ENCODE results near the gene SRPK2.

Gene SRPK2

DNA sequence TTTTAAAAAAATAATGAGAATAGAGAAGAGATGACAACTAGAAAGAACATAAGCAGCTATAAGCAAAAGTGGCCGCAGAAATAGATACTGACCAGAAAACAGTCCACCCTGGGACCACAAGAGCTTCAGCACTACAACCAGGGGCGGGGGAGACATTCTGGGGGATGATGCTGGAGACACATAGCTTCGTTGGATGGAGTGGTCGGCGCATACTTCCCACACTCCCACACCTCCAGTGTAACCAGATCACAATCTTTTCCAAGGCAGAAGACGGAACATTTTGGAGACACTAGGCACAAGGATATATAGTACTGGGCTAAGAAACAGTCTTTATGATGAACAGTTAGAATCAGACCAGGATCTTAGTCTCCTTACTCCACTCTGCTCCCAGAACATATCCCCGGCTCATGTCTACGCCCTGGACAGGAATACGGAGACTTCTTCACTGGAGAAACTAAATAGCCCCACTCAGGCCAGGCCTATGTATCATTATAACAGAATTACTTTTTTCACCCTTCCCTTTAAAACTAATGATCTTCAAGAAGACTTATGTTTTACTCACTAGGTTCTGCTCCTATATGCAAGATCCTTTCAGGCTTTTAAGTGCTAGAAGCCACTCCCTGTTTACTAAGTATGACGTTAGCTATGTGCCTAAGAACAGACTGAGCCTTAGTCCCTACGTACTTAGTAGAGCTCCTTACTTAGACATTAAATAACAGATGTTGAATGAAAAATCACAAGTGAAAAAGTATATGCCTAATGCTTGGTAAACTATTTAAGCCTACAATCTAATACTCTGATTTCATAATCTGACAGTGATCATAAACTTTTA is 169.6 kb downstream of the SRPK2 start:
- Mint-ChIP-seq H3K4me1 (peaks cover 35% of the 10 kb centered on the region), H3K9me3 (no peaks in the 10 kb centered on the region), H3K27ac (no peak overlapping the region), H3K4me3 (no peak overlapping the region), H3K27me3 (no peaks in the 10 kb centered on the region)
- ATAC-seq, result no peak
- no peak for DNase-seq

DNA sequence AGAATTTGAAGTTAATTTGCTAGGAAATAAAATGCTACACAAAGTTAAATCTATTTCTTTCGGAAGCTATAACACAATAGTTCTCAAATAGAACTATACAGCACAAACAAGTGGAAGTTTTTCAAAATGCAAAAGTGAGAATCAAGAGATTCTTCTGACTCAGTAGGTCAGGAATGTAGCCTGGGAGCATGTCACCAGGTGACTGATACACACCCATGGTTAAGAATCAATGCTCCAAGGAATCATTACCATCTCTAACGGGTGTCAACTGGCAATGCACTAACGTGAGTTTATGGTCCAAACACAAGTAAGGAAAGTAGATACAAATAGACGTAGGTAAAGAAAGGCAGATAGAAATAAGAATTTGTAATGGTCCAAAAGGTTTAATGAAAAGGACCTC is 170.5 kb downstream of the SRPK2 start:
- Mint-ChIP-seq H3K4me3 (no peak overlapping the region), H3K27ac (no peak overlapping the region), H3K27me3 (no peaks in the 10 kb centered on the region), H3K9me3 (no peaks in the 10 kb centered on the region), H3K4me1 (peaks cover 38% of the 10 kb centered on the region)
- ATAC-seq, result no peak
- no peak for DNase-seq

DNA sequence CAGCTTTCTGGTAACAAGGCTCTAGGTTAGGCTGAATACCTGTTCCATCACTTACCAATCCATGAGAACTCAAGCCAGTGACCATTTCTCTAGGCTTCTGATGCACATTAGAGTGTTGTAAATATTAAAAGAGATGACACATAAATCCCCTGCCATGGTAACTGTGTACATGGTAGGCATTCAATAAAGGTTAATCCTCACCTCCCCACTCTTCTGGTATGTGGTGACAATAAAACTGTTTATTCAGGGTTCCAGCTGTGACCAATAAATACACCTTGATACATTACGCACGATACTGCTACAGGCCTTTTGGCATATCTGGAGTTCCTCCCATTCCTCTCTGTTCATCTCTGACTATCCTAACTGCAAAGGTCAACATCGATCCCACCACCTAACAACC is 171.9 kb downstream of the SRPK2 start:
- H3K4me1 Mint-ChIP-seq, result peaks cover 45% of the 10 kb centered on the region
- H3K27me3 Mint-ChIP-seq, result no peaks in the 10 kb centered on the region
- peaks cover 0 to 7% of the 10 kb centered on the region in 2 donors for H3K9me3 Mint-ChIP-seq
- H3K27ac Mint-ChIP-seq, result peak overlapping the region in 1 of 2 donors; percentile 10
- DNase-seq, result no peak
- no peak for ATAC-seq
- no peak overlapping the region for H3K4me3 Mint-ChIP-seq

DNA sequence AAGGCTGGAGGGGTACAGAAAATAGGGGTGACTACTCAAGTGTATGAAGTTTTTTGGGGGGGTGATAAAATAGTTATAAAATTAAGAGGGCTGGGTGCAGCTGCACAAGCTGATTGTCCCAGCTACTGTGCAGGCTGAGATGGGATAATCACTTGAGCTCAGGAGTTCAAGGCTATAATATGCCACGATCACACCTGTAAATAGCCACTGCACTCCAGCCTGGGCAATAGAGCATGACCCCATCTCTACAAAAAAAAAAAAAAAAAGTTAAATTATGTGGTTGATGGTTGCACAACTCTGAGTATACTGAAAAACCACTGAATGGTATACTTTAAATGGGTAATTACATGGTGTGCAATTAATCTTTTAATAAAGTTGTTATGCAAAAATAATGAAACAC is 172.9 kb downstream of the SRPK2 start:
- no peak for DNase-seq

DNA sequence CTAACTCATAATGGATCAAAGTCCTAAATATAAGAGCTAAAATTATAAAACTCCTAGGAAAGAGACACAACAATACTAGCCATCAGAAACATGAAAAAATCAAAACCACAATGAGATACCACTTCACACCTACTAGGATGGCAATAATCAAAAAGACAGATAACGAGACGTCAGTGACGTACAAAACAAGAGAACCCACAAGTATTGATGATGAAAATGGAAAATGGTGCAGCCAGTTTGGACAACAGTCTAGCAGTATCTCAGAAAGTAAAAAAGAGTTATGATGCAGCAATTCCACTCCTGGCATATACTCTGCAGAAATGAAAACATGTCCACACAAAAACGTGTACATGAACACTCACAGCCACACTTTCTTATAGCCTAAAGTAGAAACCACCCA is 173.5 kb downstream of the SRPK2 start:
- H3K27ac Mint-ChIP-seq, result no peak overlapping the region
- DNase-seq, result no peak
- no peak for ATAC-seq
- H3K27me3 Mint-ChIP-seq, result no peaks in the 10 kb centered on the region
- peaks cover 54% of the 10 kb centered on the region for H3K4me1 Mint-ChIP-seq
- peaks cover 4 to 14% of the 10 kb centered on the region in 2 donors for H3K9me3 Mint-ChIP-seq
- H3K4me3 Mint-ChIP-seq, result no peak overlapping the region

More for the DNA sequence above, 172.9 kb downstream of the SRPK2 start:
- Mint-ChIP-seq H3K4me1 (peaks cover 48% of the 10 kb centered on the region), H3K4me3 (no peak overlapping the region), H3K9me3 (peaks cover 4 to 14% of the 10 kb centered on the region in 2 donors), H3K27me3 (no peaks in the 10 kb centered on the region), H3K27ac (no peak overlapping the region)
- ATAC-seq, result no peak

DNA sequence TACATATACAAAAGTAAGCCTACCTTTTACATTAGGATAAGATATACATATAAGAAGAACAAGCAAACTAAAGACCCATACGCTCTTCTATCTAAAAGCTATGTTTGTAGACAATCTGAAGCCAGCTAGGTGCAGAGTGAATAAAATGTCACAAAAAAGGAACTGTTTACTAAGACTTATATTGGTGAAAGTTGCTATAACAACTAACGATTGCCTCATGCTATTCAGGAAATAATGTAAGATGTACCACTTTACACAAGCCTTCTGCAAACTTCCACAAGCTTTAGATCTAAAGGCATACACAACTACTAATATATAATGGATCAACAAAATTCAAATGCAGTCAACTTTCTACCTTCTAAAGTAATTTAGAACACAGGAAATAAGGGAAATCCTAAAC is 175.1 kb downstream of the SRPK2 start:
- no peaks in the 10 kb centered on the region for H3K27me3 Mint-ChIP-seq
- H3K27ac Mint-ChIP-seq, result no peak overlapping the region
- peaks cover 67% of the 10 kb centered on the region for H3K4me1 Mint-ChIP-seq
- H3K4me3 Mint-ChIP-seq, result no peak overlapping the region
- DNase-seq (no peak), ATAC-seq (no peak)
- peaks cover 4 to 14% of the 10 kb centered on the region in 2 donors for H3K9me3 Mint-ChIP-seq

DNA sequence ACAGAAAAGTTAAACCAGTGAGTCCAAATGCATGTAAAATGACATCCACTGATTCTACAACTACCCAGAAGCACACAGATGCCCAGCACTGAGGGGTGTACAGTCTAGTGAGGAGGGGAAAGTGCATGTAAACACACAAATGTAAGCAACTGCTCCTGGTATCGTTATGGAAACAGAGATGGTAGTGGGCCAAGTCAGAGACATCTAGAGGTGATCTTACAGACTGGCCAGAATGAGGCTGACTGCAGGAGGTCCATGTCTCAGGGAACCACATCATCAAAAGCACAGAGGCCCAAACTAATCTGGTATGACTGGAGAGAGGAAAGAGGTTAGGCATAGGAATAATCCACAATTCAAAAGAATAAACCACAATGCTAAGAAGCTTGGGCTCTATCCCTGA is 176.5 kb downstream of the SRPK2 start:
- ATAC-seq, result no peak
- H3K4me1 Mint-ChIP-seq, result peaks cover 75% of the 10 kb centered on the region
- no peaks in the 10 kb centered on the region for H3K27me3 Mint-ChIP-seq
- H3K9me3 Mint-ChIP-seq, result peaks cover 4 to 14% of the 10 kb centered on the region in 2 donors
- no peak overlapping the region for H3K27ac Mint-ChIP-seq
- H3K4me3 Mint-ChIP-seq, result no peak overlapping the region
- DNase-seq, result no peak

DNA sequence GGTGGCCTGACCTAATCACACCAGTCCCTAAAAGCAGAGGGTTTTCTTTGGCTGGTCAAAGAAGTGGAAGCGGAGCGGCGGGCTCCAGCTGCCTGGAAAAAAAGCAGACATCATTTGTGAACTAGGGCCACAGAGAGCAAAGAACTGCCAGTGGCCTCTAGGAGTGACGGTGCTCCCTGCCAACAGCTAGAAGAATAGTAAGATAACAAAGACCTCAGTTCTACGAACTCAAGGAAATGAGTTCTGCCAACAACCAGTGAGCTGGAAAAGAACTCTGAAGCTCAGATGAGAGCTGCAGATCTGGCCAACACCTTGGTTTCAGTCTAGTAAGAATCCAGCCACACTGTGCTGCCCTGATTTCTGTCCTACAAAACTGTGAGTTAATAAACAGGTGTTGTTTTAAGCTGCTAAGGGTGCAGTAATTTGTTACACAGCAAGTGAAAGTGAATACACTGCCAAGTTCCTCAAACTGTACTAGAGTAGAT is 178.0 kb downstream of the SRPK2 start:
- Mint-ChIP-seq H3K9me3 (peaks cover 4 to 14% of the 10 kb centered on the region in 2 donors), H3K4me3 (peak overlapping the region; percentile 37 to 49), H3K27me3 (no peaks in the 10 kb centered on the region), H3K4me1 (peaks cover 88% of the 10 kb centered on the region), H3K27ac (peak overlapping the region in 1 of 2 donors; percentile 9)
- ATAC-seq (peak; percentile 43), DNase-seq (no peak)

DNA sequence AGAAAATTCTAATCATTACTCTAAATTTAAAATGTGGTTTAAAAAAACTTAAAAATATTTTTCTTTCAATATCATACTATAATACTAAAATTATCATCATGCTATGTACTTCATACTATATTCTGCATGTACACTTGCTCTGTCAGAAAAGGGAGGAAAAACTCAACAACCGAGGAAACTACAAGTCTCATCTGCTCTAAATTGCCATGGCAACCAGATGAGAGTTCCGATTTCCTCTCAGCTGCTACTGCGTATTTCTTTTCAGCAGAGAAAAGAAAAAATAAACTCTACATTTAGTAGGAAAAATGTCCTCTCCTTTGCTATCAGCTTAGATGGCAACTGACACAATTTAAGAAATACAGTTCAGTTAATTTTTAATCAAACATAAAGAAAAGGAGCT is 178.9 kb downstream of the SRPK2 start:
- ATAC-seq (no peak), DNase-seq (no peak)
- H3K4me1 Mint-ChIP-seq, result peaks cover 88% of the 10 kb centered on the region
- H3K9me3 Mint-ChIP-seq, result peaks cover 4 to 14% of the 10 kb centered on the region in 2 donors
- no peak overlapping the region for H3K4me3 Mint-ChIP-seq
- no peaks in the 10 kb centered on the region for H3K27me3 Mint-ChIP-seq
- H3K27ac Mint-ChIP-seq, result no peak overlapping the region

DNA sequence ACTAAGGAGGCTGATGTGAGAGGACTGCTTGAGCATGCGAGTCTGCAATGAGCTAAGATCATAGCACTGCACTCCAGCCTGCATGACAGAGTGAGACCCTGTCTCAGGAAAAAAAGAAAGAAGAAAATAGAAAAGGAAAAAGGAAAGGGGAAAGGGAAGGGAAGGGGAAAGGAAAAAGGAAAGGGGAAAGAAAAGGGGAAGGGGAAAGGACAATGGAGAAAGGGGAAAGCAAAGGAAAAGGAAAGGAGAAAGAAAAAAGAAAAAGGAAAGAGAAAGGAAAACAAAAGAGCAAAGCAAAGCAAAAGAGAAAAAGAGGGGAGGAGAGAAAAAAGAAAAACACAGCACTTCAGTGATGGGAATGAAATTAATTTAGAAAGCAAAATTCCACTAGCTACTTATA is 179.3 kb downstream of the SRPK2 start:
- Mint-ChIP-seq H3K4me1 (peaks cover 89% of the 10 kb centered on the region), H3K9me3 (peaks cover 4 to 14% of the 10 kb centered on the region in 2 donors), H3K4me3 (peak overlapping the region; percentile 32 to 65), H3K27me3 (no peaks in the 10 kb centered on the region), H3K27ac (peak overlapping the region in 1 of 2 donors; percentile 55)
- no peak for DNase-seq
- no peak for ATAC-seq

DNA sequence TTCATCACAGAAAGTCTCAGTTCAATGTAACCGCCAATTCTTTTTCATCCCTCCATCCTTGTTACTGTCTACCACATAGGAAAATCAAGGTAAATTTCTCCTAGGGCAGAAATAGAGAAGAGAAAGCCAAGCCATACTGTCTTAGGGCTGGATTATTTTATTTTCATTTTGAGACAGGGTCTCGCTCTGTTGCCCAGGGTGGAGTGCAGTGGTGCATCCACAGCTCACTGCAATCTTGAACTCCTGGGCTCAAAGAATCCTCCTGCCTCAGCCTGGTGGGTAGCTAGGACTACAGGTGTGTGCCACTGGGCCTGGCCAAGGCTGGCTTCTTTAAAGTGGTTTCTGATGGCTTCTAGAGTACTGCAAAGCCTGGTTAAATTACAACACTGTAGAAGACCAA is 181.7 kb downstream of the SRPK2 start:
- no peak overlapping the region for H3K27ac Mint-ChIP-seq
- H3K27me3 Mint-ChIP-seq, result no peaks in the 10 kb centered on the region
- peaks cover 72% of the 10 kb centered on the region for H3K4me1 Mint-ChIP-seq
- peaks cover 4 to 8% of the 10 kb centered on the region in 2 donors for H3K9me3 Mint-ChIP-seq
- DNase-seq (no peak), ATAC-seq (no peak)
- H3K4me3 Mint-ChIP-seq, result no peak overlapping the region

DNA sequence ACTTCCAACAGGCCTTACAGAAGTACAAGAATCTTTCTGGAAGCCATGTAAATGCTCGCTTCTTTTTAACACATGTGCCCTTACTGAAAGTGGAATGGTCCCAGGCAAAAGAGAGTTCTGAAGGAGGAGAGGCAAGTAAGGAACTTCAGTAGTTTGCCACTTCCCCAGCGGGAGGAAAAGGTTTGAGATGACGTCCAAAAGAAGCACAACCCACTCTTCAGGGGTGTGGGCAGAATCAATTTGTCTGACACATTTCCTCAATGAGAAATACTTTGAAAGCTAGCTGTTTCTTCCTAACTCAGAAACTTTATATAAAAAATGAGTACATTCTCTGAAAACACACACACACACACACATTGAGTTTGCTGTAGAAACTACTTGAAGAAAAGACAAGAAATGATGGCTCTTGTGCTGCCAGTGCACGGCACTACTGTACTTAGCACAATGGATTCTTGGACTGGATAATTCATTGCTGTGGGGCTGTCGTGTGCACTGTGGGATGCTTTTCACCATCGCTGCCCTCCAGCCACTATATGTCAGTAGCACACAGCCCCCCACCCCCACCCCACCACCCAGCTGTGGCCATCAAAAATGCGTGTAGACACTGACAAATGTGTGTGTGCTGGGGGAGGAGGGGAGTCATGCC is 183.0 kb downstream of the SRPK2 start:
- DNase-seq, result peak in 1 of 2 donors; percentile 26
- peaks cover 62% of the 10 kb centered on the region for H3K4me1 Mint-ChIP-seq
- H3K27me3 Mint-ChIP-seq, result no peaks in the 10 kb centered on the region
- no peaks in the 10 kb centered on the region for H3K9me3 Mint-ChIP-seq
- peak; percentile 81 for ATAC-seq
- H3K4me3 Mint-ChIP-seq, result peak overlapping the region; percentile 42 to 54
- peak overlapping the region in 1 of 2 donors; percentile 72 for H3K27ac Mint-ChIP-seq

DNA sequence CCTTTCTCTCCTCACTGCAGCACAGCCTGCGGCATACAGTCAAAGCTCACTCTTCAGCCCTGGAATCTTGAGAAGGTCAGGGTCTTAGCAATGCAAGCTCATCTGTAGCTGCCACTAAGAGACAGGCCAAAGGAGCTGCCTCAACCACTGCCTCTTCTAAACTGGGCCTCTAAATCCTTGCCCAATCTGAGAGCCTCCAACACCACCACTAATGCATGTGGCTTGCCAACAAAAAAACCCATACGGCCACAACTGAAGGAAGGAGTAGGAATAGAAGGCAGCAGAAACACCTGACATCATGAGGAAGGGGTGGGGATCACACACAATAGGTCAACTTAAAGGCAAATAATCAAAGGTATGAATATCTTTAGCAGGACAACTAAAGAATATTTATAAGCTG is 183.8 kb downstream of the SRPK2 start:
- H3K27ac Mint-ChIP-seq, result no peak overlapping the region
- no peaks in the 10 kb centered on the region for H3K9me3 Mint-ChIP-seq
- no peaks in the 10 kb centered on the region for H3K27me3 Mint-ChIP-seq
- H3K4me3 Mint-ChIP-seq, result no peak overlapping the region
- DNase-seq (peak in 1 of 2 donors; percentile 26), ATAC-seq (peak; percentile 63)
- peaks cover 55% of the 10 kb centered on the region for H3K4me1 Mint-ChIP-seq

DNA sequence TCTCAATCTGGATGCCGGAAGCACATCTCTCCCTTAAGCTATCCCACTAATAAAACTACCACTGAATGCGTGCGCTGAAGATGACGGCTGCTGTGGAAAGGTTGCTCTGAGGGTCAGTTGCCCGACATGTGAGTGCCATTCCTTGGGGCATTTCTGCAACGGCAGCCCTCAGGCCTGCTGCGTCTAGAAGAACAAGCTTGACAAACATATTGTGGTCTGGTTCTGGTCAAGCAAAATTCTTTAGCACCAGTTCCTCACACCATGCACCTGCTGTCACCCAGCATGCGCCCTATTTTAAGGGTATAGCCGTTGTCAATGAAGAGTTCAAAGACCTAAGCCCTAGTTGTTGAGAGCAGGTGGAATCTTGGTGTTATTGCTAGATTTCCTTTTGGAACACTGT is 184.2 kb downstream of the SRPK2 start:
- H3K9me3 Mint-ChIP-seq, result no peaks in the 10 kb centered on the region
- DNase-seq, result no peak
- no peak overlapping the region for H3K27ac Mint-ChIP-seq
- H3K27me3 Mint-ChIP-seq, result no peaks in the 10 kb centered on the region
- H3K4me1 Mint-ChIP-seq, result peaks cover 51% of the 10 kb centered on the region
- ATAC-seq, result no peak
- no peak overlapping the region for H3K4me3 Mint-ChIP-seq

DNA sequence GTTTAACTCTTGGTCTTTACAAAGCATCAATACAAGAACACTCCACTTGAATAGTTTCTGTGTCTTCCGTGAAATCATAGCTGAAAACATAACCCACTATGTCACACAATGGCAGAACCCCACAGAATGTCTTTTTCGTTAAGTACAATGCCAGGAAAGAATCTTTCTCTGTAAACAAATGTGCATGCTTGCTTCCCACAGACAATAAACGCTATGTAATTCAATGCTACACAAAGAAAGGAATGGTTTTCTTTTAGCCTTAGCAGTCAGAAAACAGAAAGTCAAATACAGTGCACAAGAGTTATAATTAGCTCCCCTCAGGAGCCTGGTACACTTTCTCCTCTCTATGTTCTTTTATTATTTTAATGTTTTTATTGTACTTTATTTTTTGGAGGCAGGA is 186.1 kb downstream of the SRPK2 start:
- H3K4me1 Mint-ChIP-seq, result peaks cover 45% of the 10 kb centered on the region
- no peak overlapping the region for H3K27ac Mint-ChIP-seq
- ATAC-seq (no peak), DNase-seq (no peak)
- H3K27me3 Mint-ChIP-seq, result no peaks in the 10 kb centered on the region
- no peak overlapping the region for H3K4me3 Mint-ChIP-seq
- H3K9me3 Mint-ChIP-seq, result no peaks in the 10 kb centered on the region

DNA sequence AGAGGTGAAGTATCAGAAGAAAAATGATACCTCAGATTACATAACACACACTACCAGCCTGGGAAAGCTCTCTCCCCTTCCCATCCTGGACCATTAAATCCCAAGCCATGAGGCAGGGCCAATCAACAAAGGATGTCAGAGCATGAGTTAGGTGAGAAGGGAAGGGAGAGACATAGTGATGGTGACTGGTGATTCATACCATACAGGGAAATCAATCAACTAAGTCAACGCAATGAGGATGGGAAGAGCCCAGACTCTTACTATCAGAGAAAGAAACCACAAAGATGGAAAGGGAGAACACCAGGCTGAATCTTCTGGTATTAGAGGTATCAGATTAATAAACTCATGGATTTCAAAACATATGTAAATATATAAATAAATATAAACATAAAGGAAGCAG is 189.3 kb downstream of the SRPK2 start:
- peaks cover 12% of the 10 kb centered on the region for H3K4me1 Mint-ChIP-seq
- no peak overlapping the region for H3K4me3 Mint-ChIP-seq
- H3K27ac Mint-ChIP-seq, result peak overlapping the region in 1 of 2 donors; percentile 85
- H3K27me3 Mint-ChIP-seq, result no peaks in the 10 kb centered on the region
- H3K9me3 Mint-ChIP-seq, result no peaks in the 10 kb centered on the region
- ATAC-seq (no peak), DNase-seq (no peak)

All from stimulated activated naive CD8-positive, alpha-beta T cell treated with anti-CD3 and anti-CD28 coated beads, Interleukin-15, amount 100 ng/mL, for 72 hours (primary cell).